Fibroblast of the conjunctiva (primary cell): ENCODE measurements around the gene C4orf50.

Experiments used
- DNase-seq: peaks from one replicate; pipeline ENCODE4 v3.0.0-alpha.2; 2010; ENCODE audit warnings: low read depth

Gene C4orf50

DNA sequence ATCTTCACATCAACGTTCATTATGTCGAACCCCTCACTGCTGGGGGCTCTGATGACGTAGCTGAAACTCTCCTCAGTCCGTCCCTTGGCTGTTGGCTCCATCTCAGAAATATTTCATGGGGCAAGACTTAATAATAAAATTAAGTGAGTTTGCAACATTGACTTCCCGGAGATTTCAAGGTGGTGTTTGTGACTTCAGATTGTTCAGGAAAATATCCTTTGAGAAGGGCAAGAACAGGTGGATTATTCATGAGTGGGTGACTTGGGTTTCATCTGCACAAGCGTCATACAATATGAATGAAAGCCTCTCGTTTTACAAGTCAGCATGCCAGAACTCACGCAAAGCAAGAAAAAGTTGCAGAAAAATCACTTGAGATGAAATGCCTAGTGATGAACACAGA, at the start of gene C4orf50:
Gene C4orf50 (minus strand): TSS at position 101 of the 400 bp plus-strand sequence.
- no peak for DNase-seq

DNA sequence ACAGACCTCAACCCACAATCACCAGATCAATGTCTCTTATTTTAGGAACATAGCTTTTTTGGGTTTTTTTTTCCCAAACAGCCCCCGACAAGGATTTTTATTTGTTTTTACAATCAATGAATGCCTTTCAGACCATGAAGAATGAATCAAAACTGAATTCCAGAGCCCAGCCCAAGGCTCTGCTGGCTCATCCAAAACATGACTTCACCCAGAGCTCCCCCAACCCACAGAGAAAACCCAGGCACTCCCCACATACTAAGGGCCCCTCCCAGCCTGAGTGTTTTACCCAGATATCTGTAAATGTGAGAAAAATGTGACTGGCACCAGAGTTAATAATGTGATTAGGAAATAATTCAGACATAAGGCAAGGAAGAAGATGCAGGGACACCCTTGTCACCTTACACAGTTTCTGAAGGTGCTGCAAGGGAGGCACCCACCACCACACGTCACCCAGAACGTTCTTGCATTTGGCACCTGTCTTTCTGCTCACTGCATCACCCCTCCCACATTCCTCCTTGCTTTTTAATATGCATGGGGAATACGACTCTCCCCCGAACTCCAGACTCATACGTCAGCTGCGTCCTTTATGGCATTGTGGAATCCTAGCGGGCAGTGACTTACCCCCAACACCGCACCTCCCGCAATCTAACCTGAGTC, 47.8 kb upstream of the C4orf50 start:
- DNase-seq: no peak

GRCh38 chr4:6065166-6065565, 46.9 kb upstream of the C4orf50 start:
- no peak for DNase-seq

- DNase-seq: no peak
Measured at GRCh38 chr4:6064383-6064782, 46.2 kb upstream of the C4orf50 start.

- DNase-seq: no peak
Measured at GRCh38 chr4:6063684-6064083, 45.5 kb upstream of the C4orf50 start.

DNA sequence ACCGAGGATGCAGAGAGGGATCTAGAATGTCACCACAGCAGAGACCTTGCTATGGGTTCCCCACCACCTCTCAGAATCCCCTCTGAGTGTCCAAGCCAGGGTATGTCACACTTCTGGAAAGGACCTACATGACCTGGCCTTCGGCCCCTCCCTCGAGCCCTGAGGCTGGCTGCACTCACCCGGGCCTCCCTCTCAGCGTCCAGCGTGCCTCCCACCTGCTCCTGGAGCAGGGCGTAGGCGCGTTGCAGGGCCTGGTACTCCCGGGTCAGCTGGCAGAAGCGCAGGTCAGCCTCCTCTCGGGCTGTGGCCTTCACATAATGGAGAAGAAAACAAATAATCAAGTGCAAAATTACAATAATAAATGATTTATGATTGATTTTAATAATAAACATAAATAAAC, 43.9 kb upstream of the C4orf50 start:
- DNase-seq: no peak

- DNase-seq: no peak
Measured at GRCh38 chr4:6059375-6059805, 41.2 kb upstream of the C4orf50 start.

DNA sequence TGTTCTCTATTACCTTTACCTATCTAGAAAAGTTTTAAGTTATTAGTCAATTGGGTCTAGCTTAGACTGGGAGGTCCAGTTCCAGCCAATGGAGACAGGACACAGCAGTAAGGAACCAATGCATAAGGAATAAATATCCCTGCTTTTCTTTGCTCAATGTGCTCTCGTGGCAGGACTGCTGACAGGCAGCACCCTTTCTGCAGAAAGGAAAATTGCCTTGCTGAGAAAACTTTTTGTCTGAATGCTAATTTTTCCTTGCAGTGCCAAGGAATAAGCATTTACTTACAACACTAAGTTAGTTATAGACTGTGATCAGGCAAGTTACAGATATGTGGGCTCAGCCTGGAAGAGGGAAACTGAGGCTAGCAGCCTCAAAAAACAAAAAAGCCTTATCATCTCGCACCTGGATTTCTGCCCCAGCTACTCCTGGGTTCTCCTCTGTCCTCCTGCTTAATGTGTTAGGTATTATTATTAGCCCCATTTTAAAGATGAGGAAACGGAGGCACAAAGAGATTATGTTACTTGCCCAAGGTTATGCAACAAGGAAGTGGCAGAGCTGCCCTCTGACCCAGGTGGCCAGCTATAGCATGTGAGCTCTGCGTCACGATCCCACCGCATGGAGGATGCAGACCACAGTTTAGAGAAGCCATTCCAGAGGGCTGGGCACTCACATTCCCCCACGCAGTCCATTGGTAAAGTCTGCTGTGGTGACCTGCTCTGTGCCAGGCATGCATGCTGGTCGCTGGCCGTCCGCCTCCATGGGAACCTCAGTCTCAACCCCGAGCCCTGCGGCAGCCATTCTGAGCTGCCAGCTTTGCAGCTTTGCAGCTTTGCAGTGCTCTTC, 40.5 kb upstream of the C4orf50 start:
- no peak for DNase-seq

GRCh38 chr4:6056976-6057766, 38.9 kb upstream of the C4orf50 start:
- no peak for DNase-seq

- DNase-seq: no peak
Measured at GRCh38 chr4:6055436-6055835, 37.2 kb upstream of the C4orf50 start.

- DNase-seq: no peak
Measured at GRCh38 chr4:6055030-6055429, 36.8 kb upstream of the C4orf50 start.

DNA sequence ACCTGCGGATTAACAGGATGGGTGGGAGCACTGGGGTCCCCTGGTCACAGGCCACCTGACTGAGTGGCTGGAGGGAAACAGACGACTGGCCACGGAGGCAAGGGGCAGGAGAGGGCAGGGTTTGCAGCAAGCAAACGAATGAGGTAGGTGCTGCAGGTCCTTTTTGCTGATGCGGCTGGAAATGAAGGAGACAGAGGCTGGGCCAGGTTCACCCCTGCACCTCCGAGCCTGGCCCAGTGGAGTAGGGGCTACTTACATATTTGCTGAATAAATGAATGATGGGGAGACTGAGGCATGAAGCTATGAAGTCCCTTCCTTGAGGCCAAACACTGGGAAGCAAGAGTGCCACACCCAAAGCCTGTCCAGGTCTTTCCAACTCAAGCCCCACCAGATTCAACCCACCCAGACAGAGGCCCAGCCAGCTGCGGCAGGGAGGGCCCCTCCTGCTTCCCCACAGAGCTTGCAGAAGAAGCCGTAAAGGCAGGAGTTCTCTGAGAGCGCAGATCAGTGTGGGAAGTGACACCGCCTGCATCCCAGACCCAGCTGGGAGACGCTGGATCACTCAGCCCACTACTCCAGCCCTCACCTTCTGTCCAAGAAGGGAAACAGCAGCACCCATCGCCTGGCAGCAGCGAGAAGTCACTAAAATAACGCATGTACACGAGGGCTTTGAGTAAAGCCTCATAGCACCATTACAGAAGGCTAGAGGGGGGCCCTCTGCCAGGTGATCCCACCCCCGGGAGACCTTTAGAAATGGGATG, 36.1 kb upstream of the C4orf50 start:
- DNase-seq: no peak

DNA sequence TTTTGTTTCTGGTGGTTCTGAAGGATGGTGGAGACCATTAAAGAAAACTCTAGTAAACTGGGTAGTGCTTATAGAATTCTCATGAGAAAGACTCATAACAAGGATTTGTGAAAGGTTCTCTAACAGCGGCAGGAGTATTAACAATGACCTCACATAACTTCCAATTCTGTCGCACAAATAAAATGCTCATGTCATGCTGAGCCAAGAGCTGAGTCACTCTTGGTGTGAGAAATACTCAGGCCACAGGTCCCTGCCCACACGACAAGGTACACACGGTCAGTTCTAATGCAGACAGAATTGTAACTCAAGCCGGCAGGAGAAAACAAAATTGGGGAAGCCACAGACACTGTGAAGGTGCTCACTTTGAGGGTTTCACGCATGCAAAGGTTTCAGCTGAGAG, 34.4 kb upstream of the C4orf50 start:
- no peak for DNase-seq

GRCh38 chr4:6050551-6050950, 32.3 kb upstream of the C4orf50 start:
- no peak for DNase-seq

GRCh38 chr4:6049985-6050384, 31.8 kb upstream of the C4orf50 start:
- DNase-seq: no peak

DNA sequence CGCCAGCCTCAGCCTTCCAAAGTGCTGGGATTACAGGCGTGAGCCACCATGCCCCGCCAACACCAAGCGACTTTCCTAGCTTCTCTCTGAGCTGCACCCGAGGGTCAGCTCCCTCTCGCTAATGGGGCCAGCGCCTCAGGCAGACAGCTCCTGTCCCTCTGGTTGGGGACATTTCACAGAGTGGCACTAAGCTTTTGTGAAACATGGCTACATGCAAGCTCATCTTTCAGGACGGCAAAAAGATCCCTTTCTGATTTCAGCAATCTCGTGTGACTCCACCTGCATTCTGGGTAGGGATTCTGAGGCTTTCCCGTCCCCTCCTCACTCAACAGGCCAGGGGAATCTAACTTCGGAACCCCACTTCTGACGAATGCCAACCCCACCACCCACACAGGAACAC, 31.0 kb upstream of the C4orf50 start:
- DNase-seq: no peak

GRCh38 chr4:6048537-6048936, 30.3 kb upstream of the C4orf50 start:
- no peak for DNase-seq

DNA sequence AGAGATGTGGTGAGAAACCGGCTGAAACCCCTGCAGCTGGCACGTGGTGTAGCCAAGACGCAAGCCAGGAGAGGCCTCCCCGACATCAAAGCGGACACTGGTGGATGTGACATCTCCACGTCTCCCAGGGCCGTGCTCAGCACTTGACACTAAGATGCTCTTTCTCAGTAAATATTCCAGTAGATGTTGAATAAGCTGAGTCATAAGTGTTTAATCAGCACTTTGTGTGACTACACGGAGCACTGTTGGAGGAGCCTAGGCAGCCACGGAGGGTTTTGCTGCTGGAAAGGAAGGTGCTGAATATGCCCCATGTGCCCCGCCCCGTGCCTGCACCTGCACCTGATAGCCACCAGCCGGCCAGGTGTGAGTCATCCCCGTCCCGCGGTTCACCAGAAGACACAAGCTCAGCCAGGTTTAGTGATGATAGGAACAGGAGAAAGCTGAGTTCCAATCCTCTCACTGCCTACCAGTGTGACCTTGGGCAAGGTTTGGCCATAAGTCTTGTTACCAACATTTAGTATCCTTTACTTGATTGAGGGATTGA, 29.0 kb upstream of the C4orf50 start:
- no peak for DNase-seq

DNA sequence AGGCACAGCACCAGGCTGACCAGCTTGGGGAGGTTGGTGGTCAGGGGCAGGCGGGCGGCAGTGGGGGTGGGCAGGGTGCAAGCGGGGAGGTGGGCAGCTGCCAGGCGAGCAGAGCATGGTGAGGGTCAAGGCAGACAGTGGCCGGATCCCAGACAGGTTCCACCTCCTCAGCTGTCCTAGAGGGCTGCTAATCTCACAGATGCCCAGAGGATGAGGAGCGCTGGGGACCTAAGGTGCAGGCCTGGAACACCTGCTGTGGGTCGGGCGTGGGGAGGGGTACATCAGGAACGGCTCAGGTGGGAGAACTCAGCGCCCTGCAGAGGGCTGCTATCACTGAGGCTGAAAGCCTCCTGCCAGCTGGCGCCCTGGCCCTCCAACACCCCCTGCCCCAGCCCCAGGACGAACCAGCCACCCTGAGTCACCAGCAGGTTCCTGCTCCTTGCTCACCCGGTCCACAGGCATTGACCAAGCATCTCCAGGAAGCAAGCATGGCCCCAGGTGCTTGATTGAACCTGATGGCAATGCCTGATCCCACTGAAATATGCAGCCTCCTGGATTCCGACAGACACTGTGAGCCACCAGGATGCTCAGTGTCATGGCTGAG, 28.4 kb upstream of the C4orf50 start:
- no peak for DNase-seq

DNA sequence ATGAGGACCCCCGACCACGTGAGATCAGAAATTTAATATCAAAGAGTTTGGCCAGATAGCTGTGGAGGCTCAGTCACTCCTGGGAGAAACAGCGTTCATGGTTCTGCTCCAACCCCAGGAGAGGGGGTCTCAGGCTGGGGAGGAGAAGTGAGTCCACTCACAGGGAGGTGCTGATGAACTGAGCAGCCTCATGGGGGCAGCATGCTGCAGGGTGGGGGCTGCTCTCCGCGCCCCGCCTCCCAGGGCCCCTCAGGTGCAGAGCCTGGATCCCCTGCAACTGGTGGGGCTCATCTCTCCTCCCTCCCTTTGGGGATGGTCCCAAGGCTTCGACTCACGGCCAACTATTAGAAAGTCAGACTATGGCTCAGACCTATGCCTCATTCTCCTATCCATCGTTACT, 26.6 kb upstream of the C4orf50 start:
- DNase-seq: no peak

DNA sequence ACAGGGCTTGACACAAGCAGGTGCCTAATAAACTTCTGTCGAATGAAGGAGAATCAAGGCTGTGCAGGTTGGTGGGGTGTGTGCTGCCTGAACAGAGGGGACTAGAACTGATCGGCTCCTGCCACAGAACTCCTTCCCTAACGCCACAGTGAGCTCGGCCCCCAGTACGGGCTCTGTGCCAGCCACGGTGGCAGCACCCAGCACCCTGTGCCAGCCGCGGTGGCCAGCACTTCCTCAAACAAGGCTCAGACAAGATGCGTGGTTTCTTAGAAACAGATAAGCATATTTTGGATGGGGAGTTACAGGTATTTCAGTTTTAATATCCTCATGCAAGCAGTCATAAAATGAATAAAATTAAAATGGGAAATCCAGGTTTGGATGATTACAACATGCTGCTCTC, 26.0 kb upstream of the C4orf50 start:
- DNase-seq: no peak
